Measurements from ENCODE around the gene PSMC1.

PSMC1 gene

GRCh38 chr14:90276646-90277367 is 20.5 kb downstream of the PSMC1 start:
- DNase-seq, result no peak

- no peak for DNase-seq
Measured at GRCh38 chr14:90277581-90278198, 21.3 kb downstream of the PSMC1 start.

DNA sequence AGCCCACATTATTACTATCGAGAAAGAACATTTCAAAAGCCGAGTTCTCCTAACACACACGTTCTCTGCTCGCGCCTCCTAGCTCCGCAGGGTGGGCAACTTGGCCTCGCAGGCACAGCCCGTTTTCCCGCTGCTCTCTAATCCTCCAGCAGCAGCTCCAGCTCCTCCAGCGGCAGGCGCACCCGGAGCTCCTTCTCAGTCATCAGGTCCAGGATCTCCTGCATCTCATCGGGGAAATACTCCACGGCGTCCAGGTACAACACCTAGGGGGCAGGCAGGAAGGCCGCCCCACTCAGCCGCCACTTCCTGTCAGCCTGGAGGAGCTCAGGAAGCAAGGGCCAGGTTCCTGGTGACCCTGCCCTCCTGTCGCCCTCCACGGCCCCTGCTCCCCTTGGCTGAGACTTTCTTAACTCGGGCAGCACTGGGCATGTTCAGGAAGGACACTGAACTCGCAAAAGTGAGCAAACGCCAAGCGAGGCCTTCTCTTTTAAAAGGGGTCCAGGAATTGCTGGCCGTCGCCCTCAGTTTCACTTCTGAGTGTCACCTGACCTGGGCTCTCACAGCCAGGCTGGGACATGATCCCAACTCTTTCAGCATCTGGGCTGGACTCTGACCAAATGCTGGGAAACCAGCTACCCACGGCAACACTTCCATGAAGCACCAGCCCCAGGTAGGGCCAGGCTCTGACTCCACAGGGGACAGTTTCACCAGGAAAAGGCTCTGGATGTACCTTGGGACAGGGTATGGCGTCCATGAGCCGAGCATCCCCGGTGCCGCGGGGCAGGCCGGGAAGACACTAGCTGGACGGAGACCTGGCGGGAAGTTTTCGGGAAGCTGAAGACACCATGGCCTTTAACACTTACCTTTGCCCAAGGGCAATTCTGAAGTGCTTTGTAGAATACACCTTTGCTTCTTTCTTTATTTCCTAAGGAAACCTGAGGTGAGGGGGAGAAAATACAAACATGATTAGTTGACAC is 22.1 kb downstream of the PSMC1 start:
- DNase-seq, result no peak

DNA sequence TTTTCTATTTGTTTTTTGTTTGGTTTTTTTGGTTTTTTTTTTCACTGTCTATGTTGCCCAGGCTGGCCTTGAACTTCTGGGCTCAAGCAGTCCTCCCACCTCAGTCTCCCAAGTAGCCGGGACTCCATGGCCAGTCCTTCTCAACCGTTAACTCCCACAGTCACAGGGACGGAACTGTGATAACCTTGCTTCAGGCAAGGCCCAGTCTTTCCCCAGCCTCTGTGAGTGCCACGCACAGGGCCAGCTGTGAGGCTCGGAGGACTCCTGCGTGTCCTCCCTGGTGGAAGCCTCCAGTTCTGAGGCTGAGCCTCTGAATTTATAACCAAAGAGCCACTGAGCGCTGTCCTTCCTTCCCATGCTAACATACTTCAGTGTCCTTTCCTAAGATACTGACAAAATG is 23.7 kb downstream of the PSMC1 start:
- DNase-seq, result no peak

- DNase-seq, result no peak
Measured at GRCh38 chr14:90281261-90281660, 24.9 kb downstream of the PSMC1 start.

DNA sequence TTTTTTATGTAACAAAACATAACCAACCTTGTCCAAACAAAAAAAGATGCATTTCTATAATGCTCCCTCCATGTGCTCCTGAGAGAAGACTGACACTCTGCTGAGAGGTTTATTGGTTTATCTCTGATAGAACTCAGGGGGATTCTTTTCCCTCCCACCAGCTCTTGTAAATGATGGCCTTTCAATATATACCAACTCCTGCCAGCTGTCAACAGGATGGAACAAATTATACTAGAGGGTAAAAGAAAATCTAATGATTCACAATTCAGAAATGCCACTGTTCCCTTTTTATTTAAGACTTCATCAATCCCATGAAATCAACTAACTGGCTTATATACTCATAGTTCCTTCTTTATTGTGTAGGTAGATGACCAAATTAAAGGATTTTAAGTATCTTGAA is 25.4 kb downstream of the PSMC1 start:
- no peak for DNase-seq

DNA sequence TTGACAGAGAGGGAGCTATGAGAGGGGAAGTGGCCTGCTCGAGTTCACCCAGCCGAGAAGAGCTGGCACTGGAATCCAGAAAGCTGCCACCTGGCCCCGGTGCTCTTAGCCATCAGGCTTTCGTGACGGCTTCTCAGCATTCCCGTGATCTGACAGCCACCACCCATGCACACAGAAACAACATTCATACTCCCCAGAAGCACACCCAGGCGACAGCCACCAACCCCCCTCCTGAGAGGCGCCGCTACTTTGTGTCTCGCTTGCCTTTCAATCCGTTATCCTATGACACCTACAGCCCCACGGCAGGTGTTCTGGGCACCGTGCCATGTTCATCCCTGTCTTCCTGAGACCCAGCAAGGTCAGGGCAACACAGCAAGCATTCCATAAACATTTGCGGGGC is 31.4 kb downstream of the PSMC1 start:
- DNase-seq, result peak; percentile 17

DNA sequence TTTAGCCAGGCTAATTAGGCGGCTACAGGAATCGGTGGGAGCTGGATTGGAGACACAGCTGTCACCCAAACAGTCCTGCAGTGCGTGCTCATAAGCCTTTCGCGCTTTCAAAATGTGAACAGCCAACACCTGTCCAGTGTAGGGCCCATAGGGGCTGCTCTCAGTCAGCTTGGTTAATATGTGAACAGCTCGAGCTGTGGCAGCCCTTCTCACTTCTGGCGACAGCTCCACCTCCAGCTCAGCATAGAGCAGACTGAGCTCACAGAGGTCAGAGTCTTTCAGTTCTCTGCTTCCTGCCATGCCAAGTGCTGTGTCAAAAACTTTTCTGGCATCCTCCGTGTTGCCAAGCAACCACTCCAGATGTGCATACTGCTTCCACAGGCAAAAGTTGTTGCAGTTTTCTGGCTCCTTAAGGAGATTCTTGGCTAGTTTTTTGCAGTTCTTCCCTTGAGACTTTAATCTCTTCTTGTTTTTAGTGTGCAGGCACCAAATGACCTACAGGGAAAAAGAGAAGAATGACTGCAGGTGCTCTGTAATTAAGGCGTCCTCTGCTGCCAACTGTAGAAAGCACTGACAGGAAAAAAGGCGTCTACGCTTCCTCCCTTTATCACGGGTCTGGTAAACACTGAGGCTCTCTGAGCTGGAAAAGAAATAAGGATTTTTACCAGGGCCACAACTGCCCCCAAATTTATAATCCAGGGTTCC is 32.5 kb downstream of the PSMC1 start:
- no peak for DNase-seq

GRCh38 chr14:90290337-90291011 is 34.1 kb downstream of the PSMC1 start:
- DNase-seq, result no peak

DNA sequence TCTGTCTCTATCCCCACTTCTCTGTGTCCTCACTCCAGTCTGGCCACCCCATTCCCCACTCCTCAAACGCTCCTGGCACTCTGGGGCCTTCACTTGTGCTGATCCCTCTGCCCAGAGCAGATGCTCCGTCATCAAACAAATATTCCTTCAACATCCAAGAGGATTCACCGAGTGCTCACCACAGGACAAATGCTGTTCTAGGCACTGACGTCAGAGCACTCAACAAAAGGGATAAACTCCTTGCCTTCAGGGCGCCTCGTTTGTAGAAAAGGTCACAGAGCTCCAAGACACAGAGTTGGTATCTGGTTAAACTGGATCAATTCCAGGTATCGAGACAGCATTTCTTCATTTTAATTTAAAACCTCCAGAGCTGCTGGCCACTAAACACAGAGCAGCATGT is 35.3 kb downstream of the PSMC1 start:
- no peak for DNase-seq

GRCh38 chr14:90293766-90294730 is 37.7 kb downstream of the PSMC1 start:
- DNase-seq, result no peak

DNA sequence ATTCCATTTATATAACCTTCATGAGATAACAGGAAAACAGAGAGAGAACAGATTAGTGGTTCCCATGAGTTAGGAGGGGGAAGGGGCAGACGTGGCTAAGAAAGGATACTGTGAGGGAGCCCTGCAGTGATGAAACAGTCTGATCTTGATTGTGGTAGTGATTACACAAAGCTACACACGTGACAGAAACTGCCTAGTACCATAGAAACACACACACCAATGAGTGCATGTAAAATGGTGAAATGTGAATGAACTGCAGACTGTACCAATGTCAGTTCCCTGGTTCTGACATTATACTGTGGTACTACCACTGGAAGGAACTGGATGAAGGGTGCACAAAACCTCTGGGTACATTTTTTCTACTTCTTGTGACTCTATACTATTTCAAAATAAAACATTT is 38.5 kb downstream of the PSMC1 start:
- no peak for DNase-seq

DNA sequence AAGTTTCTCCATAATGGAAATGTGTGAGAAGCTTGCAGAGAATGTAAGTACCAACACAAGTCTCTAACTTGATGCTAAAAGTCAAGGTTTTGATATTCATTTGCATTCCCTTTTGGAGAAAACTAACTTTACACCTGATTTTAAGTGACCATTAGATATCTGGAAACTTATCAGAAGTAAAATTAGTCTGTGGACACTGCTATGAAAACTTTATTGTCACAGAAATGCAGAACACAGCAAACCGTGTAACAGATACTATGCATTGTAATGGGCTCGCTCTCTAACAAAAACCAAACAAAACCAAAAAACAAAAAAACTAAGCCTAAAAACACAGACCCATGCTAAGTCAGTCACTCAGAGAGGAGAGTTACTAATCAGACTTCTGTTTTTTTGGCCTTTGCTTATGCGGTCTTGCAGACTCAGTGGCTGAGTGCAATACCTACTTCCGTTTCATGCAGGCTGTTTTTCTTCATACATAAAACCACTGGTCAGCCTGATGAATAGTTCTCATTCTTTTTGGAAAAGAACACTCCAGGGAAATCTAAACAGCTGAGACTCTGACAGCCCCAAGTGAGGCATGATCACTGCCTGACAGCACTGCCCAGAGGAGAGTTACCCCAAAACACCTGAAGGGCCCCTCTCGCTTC is 39.6 kb downstream of the PSMC1 start:
- DNase-seq, result no peak

DNA sequence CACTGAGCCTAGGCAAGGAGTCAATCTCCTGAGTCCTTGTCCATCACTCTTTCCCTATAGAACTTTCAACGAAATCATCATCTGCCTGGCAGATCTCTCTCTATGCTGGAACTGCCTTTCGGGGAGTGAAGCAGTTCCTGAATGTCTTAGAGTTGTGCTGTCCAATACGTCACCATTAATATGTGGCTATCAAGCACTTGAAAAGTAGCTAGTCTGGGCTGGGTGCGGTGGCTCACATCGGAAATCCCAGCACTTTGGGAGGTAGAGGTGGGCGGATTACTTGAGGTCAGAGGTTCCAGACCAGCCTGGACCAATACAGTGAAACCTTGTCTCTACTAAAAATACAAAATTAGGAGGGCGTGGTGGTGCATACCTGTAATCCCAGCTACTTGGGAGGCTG is 40.3 kb downstream of the PSMC1 start:
- no peak for DNase-seq

DNA sequence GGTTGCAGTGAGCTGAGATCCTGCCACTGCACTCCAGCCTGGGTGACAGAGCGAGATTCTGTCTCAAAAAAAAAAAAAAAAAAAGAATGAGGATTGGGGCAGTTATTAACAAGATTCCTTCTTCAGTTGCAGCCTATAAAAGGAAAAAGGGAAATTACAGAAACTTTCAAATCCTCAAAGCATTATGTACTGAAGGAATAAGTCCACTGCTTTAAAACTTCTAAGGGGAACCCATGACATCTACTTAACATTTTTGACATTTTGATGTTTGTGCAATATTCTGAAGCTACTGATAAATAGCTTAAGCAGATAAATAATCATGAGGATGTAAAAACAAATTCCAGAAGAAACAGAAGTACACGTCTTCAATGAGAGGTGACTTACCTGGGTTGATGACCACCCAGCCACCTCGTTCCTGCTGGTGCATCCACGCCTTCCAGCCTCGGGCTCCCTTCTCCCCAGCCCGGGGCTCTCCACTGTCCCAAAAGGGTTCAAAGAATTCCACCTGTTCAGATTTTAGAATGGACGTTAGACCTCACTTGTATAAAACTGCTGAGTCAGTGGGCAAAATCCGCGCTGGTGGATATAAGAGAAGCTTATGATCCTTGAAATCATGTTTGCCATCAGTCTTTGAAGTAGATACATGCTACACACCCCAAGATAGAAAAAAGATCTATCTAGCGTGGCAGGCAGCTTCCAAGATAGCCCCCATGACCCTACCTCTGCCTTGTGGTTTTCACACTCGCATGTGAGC is 41.7 kb downstream of the PSMC1 start:
- no peak for DNase-seq

- no peak for DNase-seq
Measured at GRCh38 chr14:90299408-90299807, 43.1 kb downstream of the PSMC1 start.

GRCh38 chr14:90300611-90301047 is 44.3 kb downstream of the PSMC1 start:
- DNase-seq, result no peak

- DNase-seq, result no peak
Measured at GRCh38 chr14:90301122-90301521, 44.8 kb downstream of the PSMC1 start.

GRCh38 chr14:90301668-90302090 is 45.3 kb downstream of the PSMC1 start:
- DNase-seq, result peak; percentile 46

Measured in NCI-H1417 treated with DMSO at 0.1 percent for 48 hours (cell line).